Measurements from ENCODE around the gene AGFG2.
"Not testable (repeated sequence)": the region's sequence is repeated elsewhere in the genome, so short reads cannot be mapped to it uniquely, and the experiment has no call there.

The AGFG2 gene

GRCh38 chr7:100555701-100556100, 16.7 kb downstream of the AGFG2 start:
- DNase-seq: no peak

DNA sequence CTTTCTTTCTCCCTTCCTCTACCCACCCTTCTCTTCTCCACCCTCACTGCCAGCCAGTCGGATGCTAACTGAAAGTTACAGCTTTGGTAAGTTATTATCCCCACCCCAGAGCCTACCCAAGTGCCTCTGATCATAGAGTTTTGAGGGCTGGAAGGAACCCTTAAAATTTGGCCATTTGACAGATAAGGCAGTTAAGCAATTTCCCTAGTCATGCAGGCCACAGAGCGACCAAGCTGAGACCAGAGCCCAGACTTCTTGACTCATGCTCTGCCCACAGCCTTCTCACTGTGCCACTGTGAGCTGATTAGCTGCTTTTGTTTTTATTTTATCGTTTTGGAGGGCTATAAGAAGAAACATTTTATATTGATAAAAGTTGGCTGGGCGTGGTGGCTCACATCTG, 17.5 kb downstream of the AGFG2 start:
- DNase-seq: no peak

DNA sequence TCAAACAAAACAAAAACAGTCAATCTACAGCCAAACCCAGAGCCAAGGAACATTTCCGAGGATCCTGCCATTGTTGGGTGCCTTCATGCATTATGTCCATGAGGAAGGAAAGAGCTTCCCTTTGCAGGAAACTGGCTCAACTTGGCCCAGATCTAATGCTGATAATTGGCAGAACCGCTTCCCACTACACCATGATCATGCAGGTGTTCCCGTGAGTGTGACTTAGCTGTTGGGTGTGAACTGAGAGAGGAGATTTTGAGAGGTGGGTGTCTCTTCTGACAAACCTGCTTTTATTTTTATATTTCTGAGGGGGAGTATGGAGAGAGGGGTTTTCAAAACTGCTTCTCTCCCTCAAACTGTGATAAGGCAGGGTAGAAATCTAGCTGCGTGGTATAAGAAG, 20.1 kb downstream of the AGFG2 start:
- DNase-seq: no peak

- DNase-seq: no peak
Measured at GRCh38 chr7:100561491-100562194, 22.6 kb downstream of the AGFG2 start.

GRCh38 chr7:100562195-100563099, 23.4 kb downstream of the AGFG2 start:
- DNase-seq: no peak

GRCh38 chr7:100563100-100563564, 24.1 kb downstream of the AGFG2 start:
- DNase-seq: no peak

DNA sequence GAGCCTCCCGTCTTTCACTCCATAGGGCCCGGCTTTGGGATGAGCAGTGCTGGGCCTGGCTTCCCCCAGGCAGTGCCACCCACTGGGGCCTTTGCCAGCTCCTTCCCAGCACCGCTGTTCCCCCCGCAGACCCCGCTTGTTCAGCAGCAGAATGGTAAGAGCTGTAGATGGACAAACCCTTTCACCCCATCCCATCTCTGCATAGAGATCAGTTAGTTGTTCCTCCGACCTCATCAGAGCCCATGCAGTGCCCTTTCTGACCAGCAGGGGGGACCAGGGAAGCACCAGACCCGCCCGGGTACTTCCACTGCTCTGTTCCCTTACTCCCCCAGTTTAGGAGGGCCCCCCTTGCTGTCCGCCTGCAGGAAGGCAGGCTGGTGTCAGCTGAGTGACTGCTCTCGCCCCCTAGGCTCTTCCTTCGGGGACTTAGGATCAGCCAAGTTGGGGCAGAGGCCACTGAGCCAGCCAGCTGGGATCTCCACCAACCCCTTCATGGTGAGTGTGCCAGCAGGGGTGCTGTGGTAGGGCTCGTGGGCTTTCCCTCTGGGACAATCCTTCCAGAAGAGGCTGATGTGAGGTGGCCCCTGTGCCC, 24.9 kb downstream of the AGFG2 start:
- DNase-seq: peak; percentile 55 to 84 (median 82)

DNA sequence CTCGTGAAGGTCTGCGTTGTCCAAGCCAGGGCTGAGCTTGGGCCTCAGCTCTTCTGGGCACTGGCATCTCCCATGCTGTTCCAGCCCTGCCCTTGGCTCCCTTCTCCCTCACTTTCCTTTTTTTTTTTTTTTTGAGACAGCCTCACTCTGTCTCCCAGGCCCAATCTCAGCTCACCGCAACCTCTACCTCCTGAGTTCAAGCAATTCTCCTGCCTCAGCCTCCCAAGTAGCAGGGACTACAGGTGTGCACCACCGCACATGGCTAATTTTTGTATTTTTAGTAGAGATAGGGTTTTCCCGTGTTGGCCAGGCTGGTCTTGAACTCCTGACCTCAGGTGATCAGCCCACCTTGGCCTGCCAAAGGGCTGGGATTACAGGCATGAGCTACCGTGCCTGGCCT, 25.4 kb downstream of the AGFG2 start:
- DNase-seq: not testable (repeated sequence)

- DNase-seq: no peak
Measured at GRCh38 chr7:100565133-100565571, 26.1 kb downstream of the AGFG2 start.

DNA sequence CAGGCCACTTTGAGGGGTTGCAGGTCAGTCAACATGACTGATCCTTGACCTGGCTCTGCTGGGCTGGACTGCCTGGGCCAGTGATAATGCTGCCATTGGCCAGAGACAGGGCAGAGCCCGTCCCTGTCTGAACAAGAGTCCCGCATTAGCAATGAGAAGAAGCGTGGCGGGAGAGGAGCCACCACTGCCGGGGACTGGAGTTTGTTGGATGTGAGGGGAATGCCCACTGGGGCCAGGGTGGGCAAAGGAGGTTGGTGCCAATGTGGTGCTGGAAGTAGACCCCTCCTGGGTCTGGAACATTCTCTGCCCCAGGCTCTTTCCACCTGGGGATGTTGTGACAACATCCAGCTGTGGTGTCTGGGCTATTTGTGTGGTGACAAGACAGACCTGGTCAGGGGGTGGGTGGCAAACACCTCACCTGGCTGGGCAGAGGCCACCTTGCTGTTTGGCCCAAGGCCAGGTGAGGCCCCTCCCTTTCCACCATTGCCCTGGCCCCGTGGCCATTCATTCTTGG, 27.1 kb downstream of the AGFG2 start:
- DNase-seq: no peak

DNA sequence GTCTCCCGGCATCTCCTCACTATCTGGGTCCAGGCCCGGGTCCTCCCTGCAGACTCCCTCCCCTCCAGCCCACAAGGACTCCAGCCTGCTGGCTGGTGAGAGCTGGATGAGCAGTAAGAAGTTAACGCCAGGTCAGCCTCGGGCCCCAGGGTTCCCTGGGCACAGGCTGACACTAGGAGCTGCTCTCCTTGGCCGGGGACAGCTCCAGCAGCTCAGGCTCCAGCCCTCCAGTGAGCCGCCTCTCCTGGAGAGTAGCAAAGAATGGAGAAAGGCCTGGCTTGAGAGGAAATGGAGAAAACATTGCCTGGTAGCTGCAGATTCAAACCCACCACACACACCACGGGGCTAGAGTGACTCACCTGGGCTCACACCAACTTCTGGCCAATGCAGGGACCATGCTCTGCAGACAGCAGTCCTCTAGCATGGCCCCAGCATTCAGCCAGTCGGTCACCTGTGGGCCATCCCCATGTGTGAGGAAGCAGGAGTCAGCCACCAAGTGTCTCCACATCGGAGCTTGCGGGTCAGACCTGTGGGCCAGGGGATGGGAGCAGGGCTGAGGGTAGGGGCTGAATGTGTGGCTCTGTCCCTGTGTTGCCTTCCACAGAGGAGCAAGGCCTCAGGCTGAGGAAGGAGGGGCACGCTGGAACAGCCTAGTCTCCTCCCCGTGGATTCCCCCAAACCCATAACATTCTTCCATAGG, 28.2 kb downstream of the AGFG2 start:
- no peak for DNase-seq

GRCh38 chr7:100567751-100568175, 28.8 kb downstream of the AGFG2 start:
- DNase-seq: no peak

DNA sequence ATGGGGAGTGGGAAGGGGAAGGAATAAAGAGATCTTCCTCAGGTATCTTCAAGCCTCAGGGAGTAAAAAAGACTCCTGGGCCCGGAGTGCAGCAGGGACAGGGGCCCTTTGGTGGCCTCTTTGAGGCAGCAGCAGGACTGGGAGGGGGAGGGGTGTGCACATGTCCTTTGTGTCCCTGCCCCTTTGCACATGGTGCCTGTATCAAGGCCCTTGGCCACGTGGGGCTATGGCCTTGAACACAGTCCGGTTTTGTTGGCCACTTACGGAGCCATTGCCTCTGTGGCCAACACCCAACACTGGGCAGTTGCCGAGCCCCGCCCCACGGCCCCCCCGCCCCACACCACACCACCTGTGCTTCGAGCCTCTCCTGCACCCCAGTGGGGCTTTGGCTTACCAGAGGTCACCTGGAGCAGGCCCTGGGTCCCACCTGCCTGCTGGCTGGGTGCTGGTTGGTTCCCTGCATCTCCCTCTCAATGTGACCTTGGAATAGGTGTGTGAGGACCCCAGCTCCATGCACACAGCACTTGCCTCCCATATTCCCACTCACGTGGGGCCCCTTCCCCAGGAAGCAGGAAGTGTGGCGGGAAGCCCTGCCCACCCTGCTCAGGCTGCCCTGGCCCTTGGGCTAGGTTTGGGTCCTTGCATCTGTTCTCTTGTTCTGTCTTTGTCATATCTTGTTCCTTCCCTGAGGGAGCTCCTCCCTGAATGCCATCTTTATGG, 29.3 kb downstream of the AGFG2 start:
- no peak for DNase-seq

DNA sequence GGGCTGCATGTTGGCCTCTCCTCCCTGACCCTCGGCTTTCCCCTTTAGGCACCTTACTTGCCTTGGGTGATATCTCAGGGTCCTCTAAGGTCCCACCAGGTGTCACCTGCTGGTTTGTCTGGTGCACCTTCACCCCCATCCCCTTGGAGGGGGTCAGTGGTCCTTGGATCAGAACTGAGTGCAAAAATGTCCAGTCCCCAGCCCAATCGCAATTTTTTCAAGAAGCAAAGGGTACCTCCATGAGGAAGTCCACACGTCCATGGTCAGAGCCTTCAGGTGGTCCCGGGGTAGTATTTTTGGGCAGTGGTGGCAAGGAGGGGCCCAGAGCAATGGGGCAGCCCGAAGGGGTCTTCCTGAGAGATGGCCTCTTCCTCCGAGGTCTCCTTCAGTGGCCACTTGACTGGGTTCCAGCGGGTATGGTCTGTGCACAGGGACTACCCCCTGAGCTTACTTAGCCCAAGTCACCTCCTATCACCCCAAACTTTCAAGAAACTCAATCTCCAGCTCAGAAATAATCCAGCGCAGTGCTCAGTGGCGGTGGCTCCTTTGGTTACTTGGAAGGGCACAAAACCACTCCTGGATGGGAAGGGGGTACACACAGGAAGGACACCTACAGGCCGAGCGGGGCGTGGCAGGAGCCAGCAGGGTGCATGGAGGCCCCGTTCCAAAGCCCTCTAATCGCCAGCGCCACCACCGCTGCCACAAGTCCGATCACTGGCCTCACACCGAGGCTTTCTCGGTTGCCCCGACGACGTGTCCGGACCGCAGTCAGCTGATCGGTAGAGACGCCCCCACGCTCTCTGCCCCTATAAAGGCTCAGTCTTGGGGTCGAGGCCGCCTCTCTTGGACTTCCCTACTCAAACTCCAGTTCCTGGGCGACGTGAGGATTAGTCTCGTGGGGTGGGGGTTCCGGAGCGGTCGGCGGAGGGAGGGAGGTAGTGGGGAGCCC, 30.2 kb downstream of the AGFG2 start:
- peak in 1 of 4 experiments; percentile 30 for DNase-seq

DNA sequence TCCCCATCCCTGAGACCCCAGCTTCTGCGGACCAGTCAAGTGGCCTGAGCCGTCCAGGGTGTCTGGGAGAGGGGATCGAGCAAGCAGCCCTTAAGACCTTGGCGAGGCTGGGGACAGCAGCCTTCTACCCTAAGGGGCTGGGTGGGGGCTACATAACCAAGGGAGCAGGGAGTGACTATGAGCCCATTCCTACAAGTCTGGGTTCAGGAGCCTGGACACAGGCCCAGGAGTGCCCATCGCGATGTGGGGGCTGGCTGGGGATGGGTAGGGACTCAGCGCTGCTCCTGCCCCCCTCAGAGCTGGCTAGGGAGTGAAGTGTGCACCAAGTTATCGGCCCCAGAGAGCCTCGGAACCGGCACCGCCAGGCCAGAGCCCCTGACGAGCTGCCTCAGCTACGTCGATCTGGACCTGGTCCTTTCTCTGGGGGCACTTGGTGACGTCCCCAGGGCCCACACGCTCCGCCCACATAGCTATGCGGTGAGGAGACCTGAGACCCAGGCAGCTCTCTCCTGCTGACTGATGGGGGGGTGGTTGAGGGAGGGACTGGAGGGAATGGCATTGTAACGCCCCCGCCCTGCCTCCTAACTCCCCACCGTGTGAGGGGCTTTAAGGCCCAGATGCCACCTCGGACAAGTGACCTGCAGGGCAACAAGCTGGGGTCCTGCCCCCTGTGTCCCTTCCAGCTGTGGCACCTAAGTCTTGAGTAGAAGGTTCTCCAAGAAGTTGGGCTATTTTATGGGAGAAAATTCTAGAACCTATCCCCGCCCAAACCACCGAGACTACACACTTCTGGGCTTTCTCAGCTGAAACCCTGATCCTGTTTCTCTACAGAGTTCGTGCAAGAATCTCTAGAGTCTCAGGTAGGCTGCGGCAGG, 32.2 kb downstream of the AGFG2 start:
- no peak for DNase-seq

DNA sequence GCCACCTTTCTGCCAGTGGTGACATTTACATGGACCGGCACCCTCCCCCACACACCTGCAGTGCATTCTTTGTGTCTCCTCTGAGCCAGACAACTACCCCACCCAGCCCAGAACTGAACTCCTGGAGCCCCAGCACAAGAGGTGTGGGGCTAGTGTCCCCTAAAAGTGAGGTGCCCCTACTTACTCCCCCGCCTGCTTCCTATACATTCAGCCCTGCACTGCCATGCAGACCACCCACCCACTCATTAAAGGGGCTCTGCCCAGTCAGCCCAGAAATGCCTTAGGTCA, 32.8 kb downstream of the AGFG2 start:
- no peak for DNase-seq

DNA sequence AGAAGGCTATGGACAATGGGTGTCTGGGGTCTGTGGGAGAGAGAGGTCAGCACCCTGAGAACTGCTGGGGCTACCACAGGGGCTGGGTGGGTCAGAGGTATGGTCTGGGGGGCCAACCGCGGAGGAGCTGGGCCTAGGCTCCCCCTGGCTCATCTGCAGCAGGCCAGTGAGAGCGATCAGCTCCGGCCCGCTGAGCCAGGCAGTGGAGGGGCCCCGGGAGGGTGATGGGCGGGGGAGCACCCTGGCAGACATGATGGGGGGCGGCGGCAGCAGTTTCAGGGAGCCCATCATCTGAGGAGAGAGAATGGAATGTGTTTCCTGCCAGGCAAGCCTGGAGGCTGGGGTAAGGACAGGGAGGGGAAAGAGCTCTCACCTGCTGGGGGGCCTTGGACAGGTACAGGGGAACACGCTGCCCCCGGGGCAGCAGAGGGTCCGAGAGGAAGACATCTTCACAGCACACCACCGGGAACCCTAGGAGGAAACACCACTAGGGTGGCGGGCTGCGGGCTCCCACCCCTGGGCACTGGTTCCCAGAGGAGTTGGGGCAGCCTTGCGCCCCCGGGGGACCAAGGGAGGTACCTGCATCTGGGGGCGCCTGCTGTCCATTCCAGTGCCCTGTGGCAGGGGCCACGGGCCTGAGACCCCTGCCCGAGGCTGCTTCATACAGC, 33.4 kb downstream of the AGFG2 start:
- DNase-seq: no peak

GRCh38 chr7:100572949-100573675, 34.1 kb downstream of the AGFG2 start:
- DNase-seq: no peak

Measured in activated naive CD4-positive, alpha-beta T cell (primary cell).